ENCODE results near the gene CAB39L.

CAB39L gene

GRCh38 chr13:49395878-49396380 is 47.9 kb downstream of the CAB39L start:
- no peak for DNase-seq

- no peak for DNase-seq
Measured at GRCh38 chr13:49395451-49395865, 48.4 kb downstream of the CAB39L start.

- DNase-seq = no peak
Measured at GRCh38 chr13:49388091-49388635, 55.7 kb downstream of the CAB39L start.

- DNase-seq = no peak
Measured at GRCh38 chr13:49386664-49387063, 57.2 kb downstream of the CAB39L start.

- no peak for DNase-seq
Measured at GRCh38 chr13:49376121-49376520, 67.7 kb downstream of the CAB39L start.

- peak; percentile 25 for DNase-seq
Measured at GRCh38 chr13:49374585-49375290, 69.1 kb downstream of the CAB39L start.

GRCh38 chr13:49373716-49374115 is 70.1 kb downstream of the CAB39L start:
- no peak for DNase-seq

- no peak for DNase-seq
Measured at GRCh38 chr13:49371943-49372613, 71.8 kb downstream of the CAB39L start.

GRCh38 chr13:49370371-49370770 is 73.5 kb downstream of the CAB39L start:
- DNase-seq = no peak

- peak; percentile 32 for DNase-seq
Measured at GRCh38 chr13:49369866-49370265, 74.0 kb downstream of the CAB39L start.

- DNase-seq = peak; percentile 27
Measured at GRCh38 chr13:49368688-49369087, 75.2 kb downstream of the CAB39L start.

GRCh38 chr13:49367640-49368422 is 76.0 kb downstream of the CAB39L start:
- no peak for DNase-seq

GRCh38 chr13:49366841-49367240 is 77.0 kb downstream of the CAB39L start:
- DNase-seq = no peak

GRCh38 chr13:49357694-49358093 is 86.2 kb downstream of the CAB39L start:
- no peak for DNase-seq

GRCh38 chr13:49356223-49356622 is 87.6 kb downstream of the CAB39L start:
- no peak for DNase-seq

- no peak for DNase-seq
Measured at GRCh38 chr13:49354719-49355118, 89.1 kb downstream of the CAB39L start.

GRCh38 chr13:49353908-49354307 is 90.0 kb downstream of the CAB39L start:
- no peak for DNase-seq

GRCh38 chr13:49351871-49352270 is 92.0 kb downstream of the CAB39L start:
- no peak for DNase-seq

- no peak for DNase-seq
Measured at GRCh38 chr13:49348751-49349150, 95.1 kb downstream of the CAB39L start.

GRCh38 chr13:49347650-49348385 is 96.0 kb downstream of the CAB39L start:
- no peak for DNase-seq

- DNase-seq = no peak
Measured at GRCh38 chr13:49346460-49346859, 97.4 kb downstream of the CAB39L start.

- DNase-seq = no peak
Measured at GRCh38 chr13:49343731-49344130, 100.1 kb downstream of the CAB39L start.

GRCh38 chr13:49343255-49343654 is 100.6 kb downstream of the CAB39L start:
- DNase-seq = no peak

Measured in inflammatory macrophage treated with lipopolysaccharide for 4 hours (primary cell).